ENCODE measurements around the gene DCST1. TPM values are rescaled to one million over a fixed set of nuclear protein-coding genes. Genes with fewer than 3 reads are reported as not detected.

DCST1 gene
- total RNA-seq, 1 experiment from 2014 or later, result 0.32 TPM

DNA sequence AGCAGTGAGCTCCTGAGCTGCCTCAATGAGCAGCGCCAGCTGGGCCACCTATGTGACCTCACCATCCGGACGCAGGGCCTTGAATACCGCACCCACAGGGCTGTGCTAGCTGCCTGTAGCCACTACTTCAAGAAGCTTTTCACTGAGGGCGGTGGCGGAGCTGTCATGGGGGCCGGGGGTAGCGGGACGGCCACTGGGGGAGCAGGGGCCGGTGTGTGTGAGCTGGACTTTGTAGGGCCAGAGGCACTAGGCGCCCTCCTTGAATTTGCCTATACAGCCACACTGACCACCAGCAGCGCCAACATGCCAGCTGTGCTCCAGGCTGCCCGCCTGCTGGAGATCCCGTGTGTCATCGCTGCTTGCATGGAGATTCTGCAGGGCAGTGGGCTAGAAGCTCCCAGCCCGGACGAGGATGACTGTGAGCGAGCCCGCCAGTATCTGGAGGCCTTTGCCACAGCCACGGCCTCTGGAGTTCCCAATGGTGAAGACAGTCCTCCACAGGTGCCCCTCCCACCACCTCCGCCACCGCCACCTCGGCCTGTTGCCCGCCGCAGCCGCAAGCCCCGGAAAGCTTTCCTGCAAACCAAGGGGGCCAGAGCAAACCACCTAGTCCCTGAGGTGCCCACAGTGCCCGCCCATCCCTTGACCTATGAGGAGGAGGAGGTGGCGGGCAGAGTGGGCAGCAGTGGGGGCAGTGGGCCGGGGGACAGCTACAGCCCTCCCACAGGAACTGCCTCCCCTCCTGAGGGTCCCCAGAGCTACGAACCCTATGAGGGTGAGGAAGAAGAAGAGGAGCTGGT is 18.7 kb upstream of the DCST1 start:
- no peaks in the 10 kb centered on the region for H4K20me1 ChIP-seq (ENCODE audit: insufficient read depth)
- H3K79me2 ChIP-seq (ENCODE audit: insufficient read depth, low read length), result peaks cover 33% of the 10 kb centered on the region; the same call in 1 of the 2 replicates
- no peak overlapping the region for H3K4me3 ChIP-seq (replicated peaks in 1 of 2; ENCODE audit: low read depth in 1 of 2, low read length in 2 of 2)
- TF ChIP-seq TCF7L2 (IDR thresholded peaks at IDR 0.05; ENCODE audit: borderline replicate concordance, extremely low read depth, insufficient read depth, insufficient read length), result no peak
- no peak for TF ChIP-seq ZNF274 (IDR thresholded peaks at IDR 0.05; ENCODE audit: low read depth, low read length)
- TF ChIP-seq YY1 (IDR thresholded peaks at IDR 0.05; ENCODE audit: extremely low read depth, insufficient replicate concordance, low read depth, low read length), result no peak
- TF ChIP-seq ZFX (IDR thresholded peaks at IDR 0.05), result no peak
- TF ChIP-seq, protein P1, sequence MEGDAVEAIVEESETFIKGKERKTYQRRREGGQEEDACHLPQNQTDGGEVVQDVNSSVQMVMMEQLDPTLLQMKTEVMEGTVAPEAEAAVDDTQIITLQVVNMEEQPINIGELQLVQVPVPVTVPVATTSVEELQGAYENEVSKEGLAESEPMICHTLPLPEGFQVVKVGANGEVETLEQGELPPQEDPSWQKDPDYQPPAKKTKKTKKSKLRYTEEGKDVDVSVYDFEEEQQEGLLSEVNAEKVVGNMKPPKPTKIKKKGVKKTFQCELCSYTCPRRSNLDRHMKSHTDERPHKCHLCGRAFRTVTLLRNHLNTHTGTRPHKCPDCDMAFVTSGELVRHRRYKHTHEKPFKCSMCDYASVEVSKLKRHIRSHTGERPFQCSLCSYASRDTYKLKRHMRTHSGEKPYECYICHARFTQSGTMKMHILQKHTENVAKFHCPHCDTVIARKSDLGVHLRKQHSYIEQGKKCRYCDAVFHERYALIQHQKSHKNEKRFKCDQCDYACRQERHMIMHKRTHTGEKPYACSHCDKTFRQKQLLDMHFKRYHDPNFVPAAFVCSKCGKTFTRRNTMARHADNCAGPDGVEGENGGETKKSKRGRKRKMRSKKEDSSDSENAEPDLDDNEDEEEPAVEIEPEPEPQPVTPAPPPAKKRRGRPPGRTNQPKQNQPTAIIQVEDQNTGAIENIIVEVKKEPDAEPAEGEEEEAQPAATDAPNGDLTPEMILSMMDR (IDR thresholded peaks at IDR 0.05 in 2 of 3, conservative IDR thresholded peaks at IDR 0.05 in 1 of 3; ENCODE audit: borderline replicate concordance in 1 of 3, insufficient read depth in 1 of 3, low read depth in 2 of 3, low read length in 2 of 3), result no peak
- no peak for TF ChIP-seq REST (IDR thresholded peaks at IDR 0.05; ENCODE audit: low read depth)
- no peak for TF ChIP-seq SP1 (IDR thresholded peaks at IDR 0.05; ENCODE audit: low read depth)
- TF ChIP-seq ELF1 (IDR thresholded peaks at IDR 0.05; ENCODE audit: borderline replicate concordance, low read depth), result no peak
- no peak for TF ChIP-seq SRF (IDR thresholded peaks at IDR 0.05; ENCODE audit: low read depth)
- TF ChIP-seq RAD21 (IDR thresholded peaks at IDR 0.05; ENCODE audit: low read depth), result no peak
- H3K4me2 ChIP-seq (ENCODE audit: low read length), result no peak overlapping the region
- H3K27ac ChIP-seq (ENCODE audit: low read depth, low read length), result no peak overlapping the region
- no peak overlapping the region for H2AFZ ChIP-seq (ENCODE audit: low read depth, low read length, poor library complexity, severe bottlenecking)
- H3K27me3 ChIP-seq (ENCODE audit: insufficient read depth, low read length), result no peaks in the 10 kb centered on the region
- POLR2A ChIA-PET, result interaction anchor here (1.1 to 1.4 kb wide), 2 partner anchors 13 to 15 kb away, joined by 3 to 7 read pairs; partner anchors contain the start of gene ZBTB7B
- H3K36me3 ChIP-seq (ENCODE audit: control insufficient read depth in 1 of 2, insufficient read depth in 2 of 2, low read length in 2 of 2), result peaks cover 11 to 27% of the 10 kb centered on the region in 2 experiments; a peak in 3 of 4 replicates
- ATAC-seq (no peak), DNase-seq (ENCODE audit: low read depth, low spot score) (no peak)
- CTCF ChIA-PET, result interaction anchor here (1.5 kb wide), 1 partner anchor 36 kb away, joined by 5 read pairs; the partner anchor contains the start of gene ADAM15
- BruUV-seq (replicated peaks), result no TSS peak
- H3K4me1 ChIP-seq (ENCODE audit: control insufficient read depth in 1 of 2, insufficient read depth in 2 of 2, low read length in 2 of 2), result peaks cover 28 to 69% of the 10 kb centered on the region in 2 experiments
- H3K9ac ChIP-seq (ENCODE audit: low read length), result no peak overlapping the region
- H3K9me2 ChIP-seq (ENCODE audit: insufficient read depth), result no peaks in the 10 kb centered on the region
- intact Hi-C loops (cut with micrococcal nuclease), result no loop called here
- no peaks in the 10 kb centered on the region for H3K9me3 ChIP-seq (ENCODE audit: control insufficient read depth in 1 of 2, insufficient read depth in 1 of 2, low read depth in 1 of 2, low read length in 2 of 2)
- RAD21 ChIA-PET (ENCODE audit: low non-redundant PET in 1 of 2, low total read pairs in 2 of 2, uncharacterized antibody in 2 of 2, unreplicated experiment in 2 of 2), result no interaction called here
